ENCODE results near the gene WWC1. TPM values are rescaled to one million over a fixed set of nuclear protein-coding genes. Genes with fewer than 3 reads are reported as not detected.

The WWC1 gene
- total RNA-seq, 1 donor from 2014 or later: 0.70 TPM

GRCh38 chr5:168317521-168318147 is 26.2 kb downstream of the WWC1 start:
- Mint-ChIP-seq H3K9me3 (no peaks in the 10 kb centered on the region), H3K36me3 (ENCODE audit: low read depth) (no peaks in the 10 kb centered on the region), H3K4me3 (no peak overlapping the region), H3K27me3 (ENCODE audit: insufficient read depth) (peaks cover 2% of the 10 kb centered on the region), H3K4me1 (ENCODE audit: low read depth) (no peaks in the 10 kb centered on the region), H3K27ac (no peak overlapping the region)
- no peak for DNase-seq (ENCODE audit: low spot score)
- intact Hi-C loops (cut with micrococcal nuclease): no loop called here

GRCh38 chr5:168318240-168318639 is 26.8 kb downstream of the WWC1 start:
- no peak for DNase-seq (ENCODE audit: low spot score)
- no peak overlapping the region for H3K27ac Mint-ChIP-seq
- H3K36me3 Mint-ChIP-seq (ENCODE audit: low read depth): no peaks in the 10 kb centered on the region
- intact Hi-C loops (cut with micrococcal nuclease): no loop called here
- H3K9me3 Mint-ChIP-seq: no peaks in the 10 kb centered on the region
- peaks cover 4% of the 10 kb centered on the region for H3K27me3 Mint-ChIP-seq (ENCODE audit: insufficient read depth)
- H3K4me3 Mint-ChIP-seq: no peak overlapping the region
- H3K4me1 Mint-ChIP-seq (ENCODE audit: low read depth): no peaks in the 10 kb centered on the region

GRCh38 chr5:168319774-168320173 is 28.3 kb downstream of the WWC1 start:
- no peak for DNase-seq (ENCODE audit: low spot score)
- Mint-ChIP-seq H3K27me3 (ENCODE audit: insufficient read depth) (peaks cover 4% of the 10 kb centered on the region), H3K4me1 (ENCODE audit: low read depth) (no peaks in the 10 kb centered on the region), H3K9me3 (no peaks in the 10 kb centered on the region), H3K4me3 (no peak overlapping the region), H3K27ac (no peak overlapping the region), H3K36me3 (ENCODE audit: low read depth) (no peaks in the 10 kb centered on the region)
- intact Hi-C loops (cut with micrococcal nuclease): no loop called here

- intact Hi-C loops (cut with micrococcal nuclease): no loop called here
- no peaks in the 10 kb centered on the region for H3K9me3 Mint-ChIP-seq
- no peaks in the 10 kb centered on the region for H3K4me1 Mint-ChIP-seq (ENCODE audit: low read depth)
- no peak overlapping the region for H3K27ac Mint-ChIP-seq
- no peak overlapping the region for H3K4me3 Mint-ChIP-seq
- no peaks in the 10 kb centered on the region for H3K36me3 Mint-ChIP-seq (ENCODE audit: low read depth)
- no peak for DNase-seq (ENCODE audit: low spot score)
- H3K27me3 Mint-ChIP-seq (ENCODE audit: insufficient read depth): peaks cover 4% of the 10 kb centered on the region
These were observed 29.4 kb downstream of the WWC1 start for GRCh38 chr5:168320805-168321204.

DNA sequence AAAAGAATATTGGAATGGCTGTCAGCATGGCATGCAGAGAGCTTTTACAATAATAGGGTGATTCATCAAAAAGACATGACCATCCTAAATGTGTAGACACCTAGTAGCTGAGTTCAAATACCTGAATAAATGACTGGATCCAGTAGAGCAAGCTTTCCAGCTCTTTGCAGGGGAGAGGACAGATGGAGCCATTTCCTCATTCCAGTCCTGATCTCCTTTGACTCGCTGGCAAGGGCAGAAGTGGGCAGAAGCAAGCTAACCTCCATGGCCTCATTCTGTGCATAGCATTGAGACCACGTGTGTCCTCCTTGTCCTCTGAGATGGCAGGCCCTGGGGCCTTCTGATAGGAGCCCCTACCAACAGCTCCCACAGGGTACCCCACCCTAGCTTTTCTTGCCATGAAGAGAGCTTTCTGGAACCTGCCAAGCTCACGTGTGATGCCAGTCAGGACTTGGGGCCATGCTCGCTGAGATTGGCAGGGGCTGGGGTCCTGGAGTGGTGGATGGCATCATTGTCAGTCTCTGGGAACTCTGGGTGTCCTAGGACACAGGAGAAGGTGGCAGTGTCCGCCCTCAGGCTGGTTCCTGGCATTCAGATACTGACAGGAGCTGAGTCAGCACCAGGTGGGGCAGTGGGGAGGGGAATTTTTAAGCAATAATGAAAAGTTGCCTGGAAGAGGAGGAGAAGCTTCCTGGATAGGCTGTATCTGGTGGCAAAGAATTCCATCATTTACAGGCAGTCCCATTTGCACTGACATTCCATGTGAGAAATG is 33.6 kb downstream of the WWC1 start:
- H3K9me3 Mint-ChIP-seq: no peaks in the 10 kb centered on the region
- H3K27me3 Mint-ChIP-seq (ENCODE audit: insufficient read depth): peaks cover 10% of the 10 kb centered on the region
- intact Hi-C loops (cut with micrococcal nuclease): no loop called here

GRCh38 chr5:168327019-168327421 is 35.6 kb downstream of the WWC1 start:
- Mint-ChIP-seq H3K36me3 (ENCODE audit: low read depth) (no peaks in the 10 kb centered on the region), H3K27me3 (ENCODE audit: insufficient read depth) (peaks cover 10% of the 10 kb centered on the region), H3K27ac (no peak overlapping the region), H3K9me3 (no peaks in the 10 kb centered on the region), H3K4me1 (ENCODE audit: low read depth) (no peaks in the 10 kb centered on the region), H3K4me3 (no peak overlapping the region)
- intact Hi-C loops (cut with micrococcal nuclease): no loop called here
- no peak for DNase-seq (ENCODE audit: low spot score)

More for the DNA sequence above, 33.6 kb downstream of the WWC1 start:
- no peaks in the 10 kb centered on the region for H3K4me1 Mint-ChIP-seq (ENCODE audit: low read depth)
- H3K36me3 Mint-ChIP-seq (ENCODE audit: low read depth): no peaks in the 10 kb centered on the region
- no peak overlapping the region for H3K27ac Mint-ChIP-seq
- no peak for DNase-seq (ENCODE audit: low spot score)
- no peak overlapping the region for H3K4me3 Mint-ChIP-seq

GRCh38 chr5:168327451-168327850 is 36.0 kb downstream of the WWC1 start:
- H3K27ac Mint-ChIP-seq: no peak overlapping the region
- DNase-seq (ENCODE audit: low spot score): no peak
- H3K27me3 Mint-ChIP-seq (ENCODE audit: insufficient read depth): peaks cover 10% of the 10 kb centered on the region
- no peaks in the 10 kb centered on the region for H3K9me3 Mint-ChIP-seq
- intact Hi-C loops (cut with micrococcal nuclease): no loop called here
- no peaks in the 10 kb centered on the region for H3K4me1 Mint-ChIP-seq (ENCODE audit: low read depth)
- H3K36me3 Mint-ChIP-seq (ENCODE audit: low read depth): no peaks in the 10 kb centered on the region
- no peak overlapping the region for H3K4me3 Mint-ChIP-seq

- Mint-ChIP-seq H3K36me3 (ENCODE audit: low read depth) (no peaks in the 10 kb centered on the region), H3K27ac (no peak overlapping the region), H3K4me3 (no peak overlapping the region), H3K4me1 (ENCODE audit: low read depth) (no peaks in the 10 kb centered on the region), H3K27me3 (ENCODE audit: insufficient read depth) (peaks cover 8% of the 10 kb centered on the region), H3K9me3 (no peaks in the 10 kb centered on the region)
- intact Hi-C loops (cut with micrococcal nuclease): no loop called here
- no peak for DNase-seq (ENCODE audit: low spot score)
These were observed 36.5 kb downstream of the WWC1 start for GRCh38 chr5:168327994-168328393.

GRCh38 chr5:168328814-168329213 is 37.4 kb downstream of the WWC1 start:
- Mint-ChIP-seq H3K4me1 (ENCODE audit: low read depth) (no peaks in the 10 kb centered on the region), H3K9me3 (no peaks in the 10 kb centered on the region), H3K27me3 (ENCODE audit: insufficient read depth) (peaks cover 8% of the 10 kb centered on the region), H3K4me3 (no peak overlapping the region), H3K27ac (no peak overlapping the region), H3K36me3 (ENCODE audit: low read depth) (no peaks in the 10 kb centered on the region)
- intact Hi-C loops (cut with micrococcal nuclease): no loop called here
- no peak for DNase-seq (ENCODE audit: low spot score)

DNA sequence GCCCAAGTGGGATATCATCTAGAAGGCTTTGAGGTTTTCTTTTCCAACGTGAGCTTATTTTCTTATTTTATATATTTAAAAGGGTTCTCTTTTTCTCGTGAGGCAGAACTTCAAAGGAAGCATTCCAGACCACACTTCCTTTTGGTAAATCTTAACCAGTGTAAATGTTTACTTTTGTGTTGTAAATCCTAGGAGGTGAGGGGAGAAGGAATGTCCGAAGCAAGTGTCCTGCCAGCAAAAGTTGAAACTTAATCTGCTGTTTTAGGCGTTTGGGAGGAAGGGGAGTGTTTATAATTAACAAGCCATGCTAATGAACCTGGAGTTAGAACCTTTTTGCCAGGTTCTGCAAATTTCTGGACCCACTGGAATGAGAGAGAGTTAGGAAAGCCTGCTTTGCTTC is 37.9 kb downstream of the WWC1 start:
- no peak for DNase-seq (ENCODE audit: low spot score)
- no peaks in the 10 kb centered on the region for H3K36me3 Mint-ChIP-seq (ENCODE audit: low read depth)
- peaks cover 8% of the 10 kb centered on the region for H3K27me3 Mint-ChIP-seq (ENCODE audit: insufficient read depth)
- intact Hi-C loops (cut with micrococcal nuclease): no loop called here
- H3K4me3 Mint-ChIP-seq: no peak overlapping the region
- no peaks in the 10 kb centered on the region for H3K9me3 Mint-ChIP-seq
- H3K27ac Mint-ChIP-seq: no peak overlapping the region
- H3K4me1 Mint-ChIP-seq (ENCODE audit: low read depth): no peaks in the 10 kb centered on the region

GRCh38 chr5:168332042-168332441 is 40.6 kb downstream of the WWC1 start:
- H3K4me1 Mint-ChIP-seq (ENCODE audit: low read depth): no peaks in the 10 kb centered on the region
- no peak overlapping the region for H3K27ac Mint-ChIP-seq
- H3K4me3 Mint-ChIP-seq: no peak overlapping the region
- H3K9me3 Mint-ChIP-seq: no peaks in the 10 kb centered on the region
- intact Hi-C loops (cut with micrococcal nuclease): no loop called here
- no peaks in the 10 kb centered on the region for H3K36me3 Mint-ChIP-seq (ENCODE audit: low read depth)
- peaks cover 8% of the 10 kb centered on the region for H3K27me3 Mint-ChIP-seq (ENCODE audit: insufficient read depth)
- no peak for DNase-seq (ENCODE audit: low spot score)

DNA sequence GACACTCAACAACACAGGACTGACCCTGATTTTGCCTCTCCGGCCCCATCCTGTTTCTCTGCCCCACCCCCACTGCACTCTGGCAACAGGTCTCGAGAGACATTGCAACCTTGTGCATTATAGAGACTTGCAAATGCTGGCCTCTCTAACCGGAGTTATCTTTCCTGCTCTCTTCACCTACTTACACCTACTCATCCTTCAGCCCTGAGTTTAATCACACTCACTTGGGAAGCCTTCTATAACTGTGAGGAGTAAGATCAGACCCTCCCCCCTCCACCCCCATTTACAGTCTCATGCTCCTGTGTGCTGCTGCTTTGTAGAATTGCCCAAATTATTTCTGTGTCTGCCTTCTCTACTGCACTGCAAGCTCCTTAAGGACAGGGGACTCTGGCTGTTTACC is 42.8 kb downstream of the WWC1 start:
- H3K4me3 Mint-ChIP-seq: no peak overlapping the region

DNA sequence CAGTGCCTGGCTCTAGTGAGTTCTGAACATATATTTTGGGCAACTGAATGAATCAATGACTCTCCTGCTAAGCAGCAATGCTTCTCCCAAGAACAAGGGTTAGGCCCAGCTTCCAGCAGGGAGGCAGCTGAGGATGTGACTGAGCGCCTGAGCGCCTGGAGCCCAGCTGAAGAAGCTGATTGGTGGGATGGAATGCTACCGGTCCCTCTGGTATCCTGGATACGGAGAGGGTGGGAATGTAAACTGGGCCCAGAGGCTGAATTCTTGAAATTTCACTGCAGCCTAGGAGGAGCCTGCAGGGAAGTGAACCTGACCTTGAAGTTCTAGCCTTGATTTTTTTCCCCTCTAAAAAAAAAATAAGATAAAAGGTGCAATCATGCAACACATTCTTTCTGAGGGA is 43.2 kb downstream of the WWC1 start:
- DNase-seq (ENCODE audit: low spot score): no peak
- H3K9me3 Mint-ChIP-seq: no peaks in the 10 kb centered on the region
- intact Hi-C loops (cut with micrococcal nuclease): no loop called here
- no peak overlapping the region for H3K27ac Mint-ChIP-seq
- no peak overlapping the region for H3K4me3 Mint-ChIP-seq
- H3K4me1 Mint-ChIP-seq (ENCODE audit: low read depth): no peaks in the 10 kb centered on the region
- H3K36me3 Mint-ChIP-seq (ENCODE audit: low read depth): no peaks in the 10 kb centered on the region
- peaks cover 7% of the 10 kb centered on the region for H3K27me3 Mint-ChIP-seq (ENCODE audit: insufficient read depth)

More for the DNA sequence above, 42.8 kb downstream of the WWC1 start:
- intact Hi-C loops (cut with micrococcal nuclease): no loop called here
- Mint-ChIP-seq H3K9me3 (no peaks in the 10 kb centered on the region), H3K27me3 (ENCODE audit: insufficient read depth) (peaks cover 8% of the 10 kb centered on the region), H3K4me1 (ENCODE audit: low read depth) (no peaks in the 10 kb centered on the region), H3K36me3 (ENCODE audit: low read depth) (no peaks in the 10 kb centered on the region), H3K27ac (no peak overlapping the region)
- no peak for DNase-seq (ENCODE audit: low spot score)
